ENCODE results near the gene SCARB1. TPM values are rescaled to one million over a fixed set of nuclear protein-coding genes. Genes with fewer than 3 reads are reported as not detected.

Gene SCARB1
- total RNA-seq, 2 donors from 2014 or later = 16.5 to 18.9 TPM

GRCh38 chr12:124727264-124727800 lies 136.3 kb downstream of the SCARB1 start:
- Histone ChIP-seq H3K36me3 (replicated peaks in 1 of 2; ENCODE audit: insufficient read depth in 1 of 2, low read depth in 2 of 2) (no peaks in the 10 kb centered on the region), H3K4me3 (no peak overlapping the region), H3K4me1 (peaks cover 31% of the 10 kb centered on the region), H3K27ac (peak overlapping the region; percentile 45 to 91 (median 74)), H3K9me3 (no peaks in the 10 kb centered on the region), H3K27me3 (no peaks in the 10 kb centered on the region)
- DNase-seq = peak; percentile 61 to 90 (median 66)
- intact Hi-C loops (cut with DNase I) = no loop called here
- TF ChIP-seq CTCF (IDR thresholded peaks at IDR 0.05) (no peak), POLR2A (IDR thresholded peaks at IDR 0.05) (peak in 2 of 3 donors; percentile 15 to 37)
- peak; percentile 87 for ATAC-seq
- 20 to 46% methylated on average over 15 to 18 of the region's 18 CpGs for WGBS, 2 donors

Small RNAs within 50 kb of the gene (small RNA-seq; reads per million reads assigned to genes)
- gene RNU6-927P = not detected

Other genes starting within 250 kb of the SCARB1 start
- gene UBC, start 50.8 kb upstream of the SCARB1 start, total RNA-seq = 100 to 1,000 TPM; 637 to 675 TPM
- gene DHX37, start 125.3 kb upstream of the SCARB1 start, total RNA-seq = 10 to 100 TPM; 10.1 to 10.5 TPM
- gene BRI3BP, start 129.8 kb upstream of the SCARB1 start, total RNA-seq = 1 to 10 TPM; 5.9 to 8.0 TPM
- 10 to 100 TPM; 15.0 to 22.4 TPM for gene AACS, start 201.6 kb upstream of the SCARB1 start, total RNA-seq

All from body of pancreas (tissue), 4 donors.